ENCODE results near the gene RPS15. TPM values are rescaled to one million over a fixed set of nuclear protein-coding genes. Genes with fewer than 3 reads are reported as not detected.
A peak's percentile ranks its signal among the peaks of the same experiment; 100 is the strongest.

RPS15 gene
- total RNA-seq, 1 experiment from 2014 or later = 1,862 TPM

DNA sequence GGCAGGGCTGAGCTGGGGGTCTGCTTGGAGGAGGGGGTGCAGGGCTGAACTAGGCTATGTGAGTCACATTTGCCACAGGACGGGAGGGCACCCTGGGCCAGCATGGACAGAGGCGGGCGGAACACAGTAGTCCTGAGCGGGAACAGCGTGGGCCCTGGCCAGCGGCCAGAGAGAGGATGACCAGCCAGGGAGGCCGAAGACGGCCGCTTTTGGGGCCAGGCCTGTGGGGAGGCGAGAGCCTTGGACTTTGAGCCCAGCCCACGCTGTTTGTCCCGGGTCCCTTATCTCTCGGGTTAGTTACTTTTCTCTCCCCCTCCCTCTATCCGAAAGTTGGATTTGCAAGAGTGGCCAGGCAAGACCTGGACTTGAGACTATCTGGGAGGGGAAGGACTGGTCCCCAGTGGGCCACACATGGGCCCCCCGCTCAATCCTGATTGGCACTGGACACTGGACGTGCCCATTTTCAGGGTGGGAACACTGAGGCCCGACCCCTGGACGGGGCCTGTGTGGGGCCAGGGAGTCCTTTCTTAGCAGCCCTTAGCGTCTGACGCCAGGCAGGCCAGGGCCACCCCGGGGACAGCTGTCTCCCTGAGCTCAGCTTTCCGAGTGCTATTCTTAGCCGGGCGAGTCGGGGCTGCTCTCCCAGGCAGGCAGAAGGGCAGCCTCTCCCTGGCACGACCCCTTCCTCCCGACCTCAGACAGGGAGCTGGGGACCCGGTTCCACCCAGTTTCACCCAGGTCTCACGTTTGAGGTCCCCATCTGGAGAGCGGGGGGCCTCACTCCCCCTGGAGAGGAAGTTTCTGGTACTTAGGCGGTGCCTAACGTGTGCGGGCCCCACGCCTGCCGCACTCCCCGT is 37.7 kb upstream of the RPS15 start:
- Histone ChIP-seq H3K9me3 (ENCODE audit: control insufficient read depth in 1 of 2, insufficient read depth in 1 of 2, low read depth in 1 of 2, low read length in 2 of 2) (no peaks in the 10 kb centered on the region), H2AFZ (ENCODE audit: low read depth, low read length, poor library complexity, severe bottlenecking) (no peak overlapping the region), H3K4me3 (replicated peaks in 1 of 2; ENCODE audit: low read depth in 1 of 2, low read length in 2 of 2) (peak overlapping the region; percentile 85 to 96), H3K9me2 (ENCODE audit: insufficient read depth) (no peaks in the 10 kb centered on the region), H3K36me3 (ENCODE audit: control insufficient read depth in 1 of 2, insufficient read depth in 2 of 2, low read length in 2 of 2) (peaks cover 0 to 6% of the 10 kb centered on the region in 2 experiments; a peak in 2 of 4 replicates), H3K27ac (ENCODE audit: low read depth, low read length) (peak overlapping the region; percentile 91), H3K27me3 (ENCODE audit: insufficient read depth, low read length) (no peaks in the 10 kb centered on the region), H3K9ac (ENCODE audit: low read length) (peak overlapping the region; percentile 89), H3K4me1 (ENCODE audit: control insufficient read depth in 1 of 2, insufficient read depth in 2 of 2, low read length in 2 of 2) (peaks cover 12 to 54% of the 10 kb centered on the region in 2 experiments), H3K79me2 (ENCODE audit: insufficient read depth, low read length) (peaks cover 14% of the 10 kb centered on the region), H4K20me1 (ENCODE audit: insufficient read depth) (no peaks in the 10 kb centered on the region), H3K4me2 (ENCODE audit: low read length) (peak overlapping the region; percentile 99)
- TF ChIP-seq RAD21 (IDR thresholded peaks at IDR 0.05; ENCODE audit: low read depth) (no peak), SIN3A (IDR thresholded peaks at IDR 0.05; ENCODE audit: low read depth) (no peak), YY1 (IDR thresholded peaks at IDR 0.05; ENCODE audit: extremely low read depth, insufficient replicate concordance, low read depth, low read length) (no peak), JUND (IDR thresholded peaks at IDR 0.05) (no peak), ELF1 (IDR thresholded peaks at IDR 0.05; ENCODE audit: borderline replicate concordance, low read depth) (no peak), FOSL1 (IDR thresholded peaks at IDR 0.05; ENCODE audit: low read depth) (no peak)
- TF ChIP-seq, protein P1, sequence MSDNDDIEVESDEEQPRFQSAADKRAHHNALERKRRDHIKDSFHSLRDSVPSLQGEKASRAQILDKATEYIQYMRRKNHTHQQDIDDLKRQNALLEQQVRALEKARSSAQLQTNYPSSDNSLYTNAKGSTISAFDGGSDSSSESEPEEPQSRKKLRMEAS (IDR thresholded peaks at IDR 0.05) = peak; percentile 52
- TF ChIP-seq, protein P2, sequence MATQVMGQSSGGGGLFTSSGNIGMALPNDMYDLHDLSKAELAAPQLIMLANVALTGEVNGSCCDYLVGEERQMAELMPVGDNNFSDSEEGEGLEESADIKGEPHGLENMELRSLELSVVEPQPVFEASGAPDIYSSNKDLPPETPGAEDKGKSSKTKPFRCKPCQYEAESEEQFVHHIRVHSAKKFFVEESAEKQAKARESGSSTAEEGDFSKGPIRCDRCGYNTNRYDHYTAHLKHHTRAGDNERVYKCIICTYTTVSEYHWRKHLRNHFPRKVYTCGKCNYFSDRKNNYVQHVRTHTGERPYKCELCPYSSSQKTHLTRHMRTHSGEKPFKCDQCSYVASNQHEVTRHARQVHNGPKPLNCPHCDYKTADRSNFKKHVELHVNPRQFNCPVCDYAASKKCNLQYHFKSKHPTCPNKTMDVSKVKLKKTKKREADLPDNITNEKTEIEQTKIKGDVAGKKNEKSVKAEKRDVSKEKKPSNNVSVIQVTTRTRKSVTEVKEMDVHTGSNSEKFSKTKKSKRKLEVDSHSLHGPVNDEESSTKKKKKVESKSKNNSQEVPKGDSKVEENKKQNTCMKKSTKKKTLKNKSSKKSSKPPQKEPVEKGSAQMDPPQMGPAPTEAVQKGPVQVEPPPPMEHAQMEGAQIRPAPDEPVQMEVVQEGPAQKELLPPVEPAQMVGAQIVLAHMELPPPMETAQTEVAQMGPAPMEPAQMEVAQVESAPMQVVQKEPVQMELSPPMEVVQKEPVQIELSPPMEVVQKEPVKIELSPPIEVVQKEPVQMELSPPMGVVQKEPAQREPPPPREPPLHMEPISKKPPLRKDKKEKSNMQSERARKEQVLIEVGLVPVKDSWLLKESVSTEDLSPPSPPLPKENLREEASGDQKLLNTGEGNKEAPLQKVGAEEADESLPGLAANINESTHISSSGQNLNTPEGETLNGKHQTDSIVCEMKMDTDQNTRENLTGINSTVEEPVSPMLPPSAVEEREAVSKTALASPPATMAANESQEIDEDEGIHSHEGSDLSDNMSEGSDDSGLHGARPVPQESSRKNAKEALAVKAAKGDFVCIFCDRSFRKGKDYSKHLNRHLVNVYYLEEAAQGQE (IDR thresholded peaks at IDR 0.05; ENCODE audit: low read depth) = no peak
- intact Hi-C loops (cut with micrococcal nuclease) = loop anchor here (10.0 kb wide), 1 partner anchor 126 kb away; the partner anchor contains the start of gene FAM174C
- CTCF ChIA-PET = no interaction called here
- TSS peak; percentile 21 for BruUV-seq (replicated peaks)
- POLR2A ChIA-PET = no interaction called here
- RAD21 ChIA-PET (ENCODE audit: low non-redundant PET in 1 of 2, low total read pairs in 2 of 2, uncharacterized antibody in 2 of 2, unreplicated experiment in 2 of 2) = no interaction called here
- peak; percentile 28 for ATAC-seq
- DNase-seq (ENCODE audit: low read depth, low spot score) = no peak
